MM.1S (cell line): ENCODE data around the gene PDZD8.

Experiments used
- EZH2 ChIP-seq: fragments of 300-600 bp; sonication (generic); optimal IDR thresholded peaks from 2 replicates; pipeline ENCODE3; 2017; ENCODE audit warnings: low read depth, mild to moderate bottlenecking, antibody characterized with exemption, low read length, mixed read lengths
- TF ChIP-seq, protein P1 (sequence below): fragments of 300-600 bp; sonication (generic); IDR thresholded peaks from 2 replicates; pipeline ENCODE4 v1.5.1; 2016; ENCODE audit warnings: antibody characterized with exemption, low read length, mixed read lengths

DNA sequence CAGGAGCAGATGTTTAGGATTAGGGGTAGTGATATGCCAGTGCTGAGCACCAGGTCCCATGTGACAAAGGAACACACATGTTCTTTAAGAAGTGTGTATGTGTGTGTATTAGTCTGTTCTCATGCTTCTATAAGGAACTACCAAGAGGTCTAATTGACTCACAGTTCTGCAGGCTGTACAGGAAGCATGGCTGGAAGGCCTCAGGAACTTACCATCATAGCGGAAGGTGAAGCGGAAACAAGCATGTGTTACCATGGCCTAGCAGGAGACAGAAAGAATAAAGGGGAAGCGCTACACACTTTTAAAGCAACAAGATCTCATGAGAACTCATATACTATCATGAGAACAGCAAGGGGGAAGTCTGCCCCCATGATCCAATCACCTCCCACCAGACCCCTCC lies 22.8 kb upstream of the PDZD8 start:
- TF ChIP-seq, protein P1, sequence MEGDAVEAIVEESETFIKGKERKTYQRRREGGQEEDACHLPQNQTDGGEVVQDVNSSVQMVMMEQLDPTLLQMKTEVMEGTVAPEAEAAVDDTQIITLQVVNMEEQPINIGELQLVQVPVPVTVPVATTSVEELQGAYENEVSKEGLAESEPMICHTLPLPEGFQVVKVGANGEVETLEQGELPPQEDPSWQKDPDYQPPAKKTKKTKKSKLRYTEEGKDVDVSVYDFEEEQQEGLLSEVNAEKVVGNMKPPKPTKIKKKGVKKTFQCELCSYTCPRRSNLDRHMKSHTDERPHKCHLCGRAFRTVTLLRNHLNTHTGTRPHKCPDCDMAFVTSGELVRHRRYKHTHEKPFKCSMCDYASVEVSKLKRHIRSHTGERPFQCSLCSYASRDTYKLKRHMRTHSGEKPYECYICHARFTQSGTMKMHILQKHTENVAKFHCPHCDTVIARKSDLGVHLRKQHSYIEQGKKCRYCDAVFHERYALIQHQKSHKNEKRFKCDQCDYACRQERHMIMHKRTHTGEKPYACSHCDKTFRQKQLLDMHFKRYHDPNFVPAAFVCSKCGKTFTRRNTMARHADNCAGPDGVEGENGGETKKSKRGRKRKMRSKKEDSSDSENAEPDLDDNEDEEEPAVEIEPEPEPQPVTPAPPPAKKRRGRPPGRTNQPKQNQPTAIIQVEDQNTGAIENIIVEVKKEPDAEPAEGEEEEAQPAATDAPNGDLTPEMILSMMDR = no peak
- TF ChIP-seq EZH2 = no peak
